Measurements from ENCODE around the gene CPB1. TPM values are rescaled to one million over a fixed set of nuclear protein-coding genes. Genes with fewer than 3 reads are reported as not detected.

The CPB1 gene
- total and polyA plus RNA-seq, 2 donors (not counting 1 experiment from before 2014, with no cell fraction given), result not detected

DNA sequence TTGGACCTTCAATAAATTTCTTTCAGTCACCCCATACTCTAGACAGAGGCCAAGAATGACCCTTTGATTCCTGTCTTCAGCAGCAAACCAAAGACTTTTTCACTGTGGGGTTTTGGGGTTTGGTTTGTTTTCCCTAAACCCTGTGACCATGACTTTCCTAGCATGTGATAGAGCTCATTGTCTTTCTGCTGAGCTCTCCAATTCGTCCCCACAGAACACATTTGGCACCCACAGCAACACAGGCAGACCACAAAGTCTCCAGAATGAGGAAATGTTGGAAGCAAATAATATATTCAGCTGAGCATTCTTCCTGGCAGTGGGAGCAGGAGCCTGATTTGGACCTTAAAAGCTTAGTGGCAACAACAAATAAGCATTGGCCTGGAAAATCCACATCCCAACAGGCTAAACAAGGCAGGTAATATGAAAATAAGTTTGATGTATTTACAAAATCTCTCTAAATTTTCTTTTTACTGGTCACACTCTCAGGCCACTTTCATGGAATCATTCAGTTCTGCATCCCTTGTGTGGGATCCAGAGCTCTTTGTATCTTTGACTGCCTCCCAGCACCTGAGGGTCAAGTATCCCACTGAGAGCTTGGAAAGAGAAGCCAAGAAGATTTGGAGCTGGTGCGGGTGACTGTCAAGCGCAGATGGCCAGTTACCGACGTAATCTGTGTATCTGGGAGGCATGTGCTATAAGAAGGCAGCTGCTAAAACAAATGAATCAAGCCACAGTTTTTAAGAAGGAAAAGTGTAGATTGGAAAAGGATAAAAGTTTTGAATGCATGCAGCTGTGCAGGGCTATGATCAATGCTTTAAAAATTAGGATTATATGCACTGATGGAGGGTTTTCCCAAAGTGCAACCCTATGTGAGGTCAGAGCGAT is 36.5 kb upstream of the CPB1 start:
- TF ChIP-seq, protein P1, sequence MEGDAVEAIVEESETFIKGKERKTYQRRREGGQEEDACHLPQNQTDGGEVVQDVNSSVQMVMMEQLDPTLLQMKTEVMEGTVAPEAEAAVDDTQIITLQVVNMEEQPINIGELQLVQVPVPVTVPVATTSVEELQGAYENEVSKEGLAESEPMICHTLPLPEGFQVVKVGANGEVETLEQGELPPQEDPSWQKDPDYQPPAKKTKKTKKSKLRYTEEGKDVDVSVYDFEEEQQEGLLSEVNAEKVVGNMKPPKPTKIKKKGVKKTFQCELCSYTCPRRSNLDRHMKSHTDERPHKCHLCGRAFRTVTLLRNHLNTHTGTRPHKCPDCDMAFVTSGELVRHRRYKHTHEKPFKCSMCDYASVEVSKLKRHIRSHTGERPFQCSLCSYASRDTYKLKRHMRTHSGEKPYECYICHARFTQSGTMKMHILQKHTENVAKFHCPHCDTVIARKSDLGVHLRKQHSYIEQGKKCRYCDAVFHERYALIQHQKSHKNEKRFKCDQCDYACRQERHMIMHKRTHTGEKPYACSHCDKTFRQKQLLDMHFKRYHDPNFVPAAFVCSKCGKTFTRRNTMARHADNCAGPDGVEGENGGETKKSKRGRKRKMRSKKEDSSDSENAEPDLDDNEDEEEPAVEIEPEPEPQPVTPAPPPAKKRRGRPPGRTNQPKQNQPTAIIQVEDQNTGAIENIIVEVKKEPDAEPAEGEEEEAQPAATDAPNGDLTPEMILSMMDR (IDR thresholded peaks at IDR 0.05), result no peak
- TF ChIP-seq EZH2 (IDR thresholded peaks at IDR 0.05; ENCODE audit: borderline replicate concordance, insufficient read depth, low read depth, low read length, poor library complexity, severe bottlenecking), result no peak
- ChIA-PET POLR2A (no interaction called here), CTCF (no interaction called here)
- no peaks in the 10 kb centered on the region for H3K4me1 ChIP-seq (ENCODE audit: control insufficient read depth in 2 of 2, insufficient read depth in 2 of 2, low read length in 2 of 2)
- H3K4me3 Mint-ChIP-seq, result no peak overlapping the region
- H4K20me1 ChIP-seq (ENCODE audit: control insufficient read depth, insufficient read depth, low read length, poor library complexity, severe bottlenecking), result no peaks in the 10 kb centered on the region
- H3K4me1 Mint-ChIP-seq, result no peaks in the 10 kb centered on the region
- no peak overlapping the region for H3K4me3 ChIP-seq (ENCODE audit: control extremely low read depth in 1 of 5, extremely low read depth in 1 of 5, insufficient read depth in 1 of 5, low read depth in 2 of 5, low read length in 4 of 5)
- no peaks in the 10 kb centered on the region for H3K27me3 ChIP-seq (replicated peaks in 1 of 4; ENCODE audit: control extremely low read depth in 1 of 4, control insufficient read depth in 3 of 4, insufficient read depth in 4 of 4, low read length in 3 of 4)
- no peaks in the 10 kb centered on the region for H3K27me3 Mint-ChIP-seq
- no peaks in the 10 kb centered on the region for H3K9me3 Mint-ChIP-seq (ENCODE audit: insufficient read depth)
- no peak overlapping the region for H2AFZ ChIP-seq (ENCODE audit: insufficient read depth, low read depth, low read length, poor library complexity, severe bottlenecking)
- H3K9ac ChIP-seq (ENCODE audit: low read length), result no peak overlapping the region
- intact Hi-C loops (cut with micrococcal nuclease), result no loop called here
- H3K4me2 ChIP-seq (replicated peaks; ENCODE audit: low read depth, low read length, poor library complexity, severe bottlenecking), result no peak overlapping the region
- no peak overlapping the region for H3K27ac Mint-ChIP-seq
- DNase-seq (no peak), ATAC-seq (ENCODE audit: low read depth) (no peak)
- H3K27ac ChIP-seq (ENCODE audit: low read length in 2 of 2), result no peak overlapping the region
- no peaks in the 10 kb centered on the region for H3K36me3 ChIP-seq (replicated peaks in 1 of 2; ENCODE audit: control extremely low read depth in 1 of 2, control insufficient read depth in 1 of 2, extremely low read depth in 1 of 2, insufficient read depth in 2 of 2, low read length in 1 of 2)
- WGBS (ENCODE audit: insufficient coverage), result 95% methylated on average over 5 of the region's 6 CpGs
- H3K9me3 ChIP-seq (ENCODE audit: control extremely low read depth in 1 of 3, control insufficient read depth in 2 of 3, insufficient read depth in 1 of 3, low read length in 2 of 3), result no peaks in the 10 kb centered on the region
- H3K79me2 ChIP-seq (ENCODE audit: control insufficient read depth, insufficient read depth, low read length), result no peaks in the 10 kb centered on the region

DNA sequence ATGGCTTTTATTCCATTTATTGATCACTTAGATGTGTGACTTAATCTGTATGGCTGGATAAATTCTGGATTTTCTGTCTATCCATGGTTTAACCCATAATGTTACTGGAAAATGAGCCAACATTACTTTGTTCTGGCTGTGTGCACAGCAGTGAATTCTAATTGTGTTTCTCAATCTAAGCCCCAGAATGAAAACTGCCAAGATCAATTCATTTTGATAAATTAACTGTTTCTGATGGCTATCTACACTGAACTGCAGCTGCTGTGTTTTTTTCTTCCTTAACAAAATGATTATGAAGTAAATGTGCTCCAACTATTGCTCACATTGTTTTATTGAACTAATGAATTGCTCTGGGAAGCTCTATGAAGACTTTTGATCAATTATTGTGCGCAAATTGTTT is 35.7 kb upstream of the CPB1 start:
- Histone ChIP-seq H4K20me1 (ENCODE audit: control insufficient read depth, insufficient read depth, low read length, poor library complexity, severe bottlenecking) (no peaks in the 10 kb centered on the region), H3K27me3 (replicated peaks in 1 of 4; ENCODE audit: control extremely low read depth in 1 of 4, control insufficient read depth in 3 of 4, insufficient read depth in 4 of 4, low read length in 3 of 4) (no peaks in the 10 kb centered on the region), H3K36me3 (replicated peaks in 1 of 2; ENCODE audit: control extremely low read depth in 1 of 2, control insufficient read depth in 1 of 2, extremely low read depth in 1 of 2, insufficient read depth in 2 of 2, low read length in 1 of 2) (no peaks in the 10 kb centered on the region), H3K4me1 (ENCODE audit: control insufficient read depth in 2 of 2, insufficient read depth in 2 of 2, low read length in 2 of 2) (no peaks in the 10 kb centered on the region), H3K79me2 (ENCODE audit: control insufficient read depth, insufficient read depth, low read length) (no peaks in the 10 kb centered on the region), H3K27ac (ENCODE audit: low read length in 2 of 2) (no peak overlapping the region), H3K9ac (ENCODE audit: low read length) (no peak overlapping the region), H3K4me3 (ENCODE audit: control extremely low read depth in 1 of 5, extremely low read depth in 1 of 5, insufficient read depth in 1 of 5, low read depth in 2 of 5, low read length in 4 of 5) (no peak overlapping the region), H2AFZ (ENCODE audit: insufficient read depth, low read depth, low read length, poor library complexity, severe bottlenecking) (no peak overlapping the region), H3K4me2 (replicated peaks; ENCODE audit: low read depth, low read length, poor library complexity, severe bottlenecking) (no peak overlapping the region), H3K9me3 (ENCODE audit: control extremely low read depth in 1 of 3, control insufficient read depth in 2 of 3, insufficient read depth in 1 of 3, low read length in 2 of 3) (no peaks in the 10 kb centered on the region)
- ChIA-PET POLR2A (no interaction called here), CTCF (no interaction called here)
- no peaks in the 10 kb centered on the region for H3K9me3 Mint-ChIP-seq (ENCODE audit: insufficient read depth)
- intact Hi-C loops (cut with micrococcal nuclease), result no loop called here
- no peaks in the 10 kb centered on the region for H3K4me1 Mint-ChIP-seq
- no peak overlapping the region for H3K27ac Mint-ChIP-seq
- DNase-seq, result no peak
- TF ChIP-seq EZH2 (IDR thresholded peaks at IDR 0.05; ENCODE audit: borderline replicate concordance, insufficient read depth, low read depth, low read length, poor library complexity, severe bottlenecking), result no peak
- TF ChIP-seq, protein P1 (IDR thresholded peaks at IDR 0.05), result no peak
- H3K4me3 Mint-ChIP-seq, result no peak overlapping the region
- no peaks in the 10 kb centered on the region for H3K27me3 Mint-ChIP-seq
- WGBS (ENCODE audit: insufficient coverage), result no CpG with 5 or more reads among the region's 1 CpG
- ATAC-seq (ENCODE audit: low read depth), result no peak
